Tibial artery (tissue), 4 donors: ENCODE measurements around the gene SLAMF8.

Source experiments
- DNase-seq, 2 donors: peaks; one replicate each; pipeline ENCODE4 v3.0.0-alpha.2; 2019
- H3K27ac ChIP-seq, 2 donors: fragments of 200-600 bp; sonication (generic) in 1 of 2; 1 replicate in 1 of 2; 2 replicates in 1 of 2; pipeline ENCODE4 v1.5.1; 2018 to 2019; ENCODE audit warnings: mild to moderate bottlenecking in 1 of 2
- H3K27me3 ChIP-seq, 2 donors: fragments of 200-600 bp; sonication (generic) in 1 of 2; one replicate each; pipeline versions ENCODE4 v1.5.1 to v1.6.0; 2016 to 2019
- H3K36me3 ChIP-seq, 3 donors: fragments of 200-600 bp; sonication (generic) in 2 of 3; one replicate each; pipeline ENCODE4 v1.5.1; 2016 to 2019; ENCODE audit warnings: mild to moderate bottlenecking in 2 of 3
- H3K4me1 ChIP-seq, 4 donors: fragments of 200-600 bp; sonication (generic) in 2 of 4; 1 replicate in 3 of 4; 2 replicates in 1 of 4; pipeline ENCODE4 v1.5.1; 2016 to 2019
- H3K4me3 ChIP-seq, 2 donors: fragments of 200-600 bp; sonication (generic) in 1 of 2; 1 replicate in 1 of 2; 2 replicates in 1 of 2; pipeline ENCODE4 v1.5.1; 2018 to 2019; ENCODE audit warnings: mild to moderate bottlenecking in 2 of 2
- H3K9me3 ChIP-seq, 3 donors: fragments of 200-600 bp; sonication (generic) in 1 of 3; one replicate each; pipeline ENCODE4 v1.5.1; 2016 to 2019
- CTCF ChIP-seq, 2 experiments: fragments of 200-600 bp in 1 of 2; fragments of 450-650 bp in 1 of 2; IDR thresholded peaks; one replicate each; pipeline ENCODE4 v1.5.1; 2017 to 2019; ENCODE audit warnings: antibody characterized with exemption in 2 of 2, mild to moderate bottlenecking in 1 of 2, moderate library complexity in 1 of 2
- intact Hi-C: fragments of 100-400 bp; cut with DNase I; formaldehyde crosslinking; loops from one replicate; pipeline ENCODE4 v1.15.0; 2023; ENCODE audit warnings: low total_unique reads

Gene SLAMF8

GRCh38 chr1:159802111-159802510 lies 24.6 kb upstream of the SLAMF8 start, which contains the start of gene FCRL6:
Gene FCRL6, plus strand, starts transcription at chr1:159802360. Its CDS starts 65 bp downstream, at chr1:159802425.
- Histone ChIP-seq H3K4me1 (peaks cover 0 to 8% (median 2%) of the 10 kb centered on the region in 4 donors), H3K27me3 (no peaks in the 10 kb centered on the region), H3K9me3 (no peaks in the 10 kb centered on the region), H3K36me3 (no peaks in the 10 kb centered on the region), H3K27ac (no peak within 1 kb of the TSS), H3K4me3 (no peak within 1 kb of the TSS)
- TF ChIP-seq CTCF (IDR thresholded peaks at IDR 0.05) = no peak
- DNase-seq = no peak
- intact Hi-C loops = no loop called here

DNA sequence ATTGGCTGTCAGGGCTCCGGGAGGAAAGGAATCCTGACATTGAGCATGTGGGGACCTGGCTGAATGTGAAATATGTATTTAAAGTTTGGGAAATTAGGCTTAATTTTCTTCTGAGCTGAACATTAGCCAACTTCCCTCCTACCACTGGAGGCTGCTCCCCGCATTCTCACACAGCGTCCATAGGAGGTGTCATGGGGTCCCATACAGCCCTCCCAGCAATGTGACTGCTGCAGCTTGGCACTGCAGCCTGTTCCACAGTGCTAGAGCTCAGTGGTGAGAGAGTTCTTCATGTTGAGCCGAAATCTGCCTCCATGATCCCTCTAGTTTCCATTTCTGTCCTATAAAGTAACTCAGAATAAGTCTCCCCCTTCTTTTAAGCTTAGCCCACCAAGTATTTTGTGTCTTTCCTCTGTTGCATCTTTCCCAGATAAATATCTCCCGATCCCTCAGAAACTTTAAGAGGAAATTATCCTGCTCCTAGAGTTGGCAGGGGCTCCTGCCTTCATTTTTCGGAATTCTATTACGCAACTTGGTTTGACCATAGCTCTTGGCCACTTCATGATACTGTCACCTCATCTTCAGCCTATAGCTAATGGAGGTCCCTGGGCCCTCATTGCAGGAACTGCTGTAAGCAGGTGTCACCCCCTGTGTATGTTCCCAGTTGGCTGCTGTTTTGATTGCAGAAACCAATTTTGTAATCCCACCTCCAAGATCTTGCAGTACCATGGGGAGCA lies 22.6 kb upstream of the SLAMF8 start:
- no peak for DNase-seq
- H3K27me3 ChIP-seq = no peaks in the 10 kb centered on the region
- peaks cover 0 to 8% (median 2%) of the 10 kb centered on the region in 4 donors for H3K4me1 ChIP-seq
- no peaks in the 10 kb centered on the region for H3K9me3 ChIP-seq
- H3K27ac ChIP-seq = no peak overlapping the region
- no peak overlapping the region for H3K4me3 ChIP-seq
- no peaks in the 10 kb centered on the region for H3K36me3 ChIP-seq
- TF ChIP-seq CTCF (IDR thresholded peaks at IDR 0.05) = no peak
- intact Hi-C loops = no loop called here

DNA sequence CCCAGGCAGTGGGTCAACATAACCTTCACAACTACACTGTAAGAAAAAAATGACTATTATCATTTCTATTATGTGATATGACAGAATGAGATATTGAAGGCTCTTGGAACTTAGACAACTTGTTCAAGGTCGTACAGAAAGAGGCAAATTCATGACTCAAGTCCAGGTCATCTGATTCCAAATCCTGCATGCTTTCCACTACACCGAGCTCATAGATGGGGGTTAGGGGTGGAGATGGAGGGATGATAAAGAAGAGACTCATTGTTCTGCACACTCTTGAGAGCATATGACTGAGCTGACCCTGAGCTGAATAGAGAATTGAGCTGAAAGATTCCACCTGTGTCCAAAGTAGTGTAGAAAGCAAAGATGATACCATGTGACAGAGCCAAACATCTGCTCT lies 21.7 kb upstream of the SLAMF8 start:
- Histone ChIP-seq H3K36me3 (no peaks in the 10 kb centered on the region), H3K4me1 (peaks cover 0 to 8% (median 2%) of the 10 kb centered on the region in 4 donors), H3K27ac (no peak overlapping the region), H3K27me3 (peaks cover 0 to 3% of the 10 kb centered on the region in 2 donors), H3K4me3 (no peak overlapping the region), H3K9me3 (no peaks in the 10 kb centered on the region)
- intact Hi-C loops = no loop called here
- DNase-seq = no peak
- TF ChIP-seq CTCF (IDR thresholded peaks at IDR 0.05) = no peak

GRCh38 chr1:159815926-159816325 lies 10.7 kb upstream of the SLAMF8 start:
- DNase-seq = no peak
- TF ChIP-seq CTCF (IDR thresholded peaks at IDR 0.05) = no peak
- Histone ChIP-seq H3K9me3 (no peaks in the 10 kb centered on the region), H3K4me3 (no peak overlapping the region), H3K27ac (no peak overlapping the region), H3K36me3 (no peaks in the 10 kb centered on the region), H3K4me1 (no peaks in the 10 kb centered on the region), H3K27me3 (no peaks in the 10 kb centered on the region)
- intact Hi-C loops = no loop called here

DNA sequence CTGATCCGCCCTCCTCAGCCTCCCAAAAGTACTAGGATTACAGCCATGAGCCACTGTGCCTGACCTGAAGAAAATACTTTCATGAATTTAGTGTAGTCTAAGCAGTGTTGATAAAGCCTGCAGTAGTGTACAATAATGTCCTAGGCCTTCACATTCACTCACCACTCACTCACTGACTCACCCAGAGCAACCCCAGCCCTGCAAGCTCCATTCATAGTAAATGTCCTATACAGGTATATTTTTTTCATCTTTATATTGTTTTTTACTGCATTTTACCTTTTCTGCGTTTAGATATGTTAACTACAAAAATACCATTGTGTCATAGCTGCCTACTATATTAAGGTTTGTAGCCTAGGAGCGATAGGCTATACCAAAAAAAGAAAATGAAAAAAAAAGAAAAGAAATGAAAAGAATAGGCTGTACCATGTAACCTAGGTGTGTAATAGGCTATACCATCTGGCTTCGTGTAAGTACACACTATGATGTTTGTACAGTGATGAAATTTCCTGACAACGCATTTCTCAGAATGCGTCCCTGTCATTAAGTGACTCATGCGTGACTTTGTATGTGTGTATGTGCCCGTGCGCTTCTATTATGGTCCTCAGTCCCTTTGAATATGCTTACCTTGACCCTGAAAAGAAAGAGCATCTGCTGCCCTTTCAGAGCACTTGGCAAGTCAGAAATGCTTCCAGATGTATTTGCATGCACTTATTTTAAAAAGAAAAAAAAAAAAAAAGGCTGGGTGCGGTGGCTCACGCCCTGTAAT lies 9.2 kb upstream of the SLAMF8 start:
- H3K36me3 ChIP-seq = no peaks in the 10 kb centered on the region
- H3K27ac ChIP-seq = no peak overlapping the region
- TF ChIP-seq CTCF (IDR thresholded peaks at IDR 0.05) = no peak
- H3K4me3 ChIP-seq = no peak overlapping the region
- H3K27me3 ChIP-seq = no peaks in the 10 kb centered on the region
- no peak for DNase-seq
- no peaks in the 10 kb centered on the region for H3K9me3 ChIP-seq
- H3K4me1 ChIP-seq = no peaks in the 10 kb centered on the region
- intact Hi-C loops = no loop called here
